Heart left ventricle (tissue), 13 donors: ENCODE measurements around the gene DRC1.

Experiments
- POLR2A ChIP-seq, 2 donors: fragments of 450-650 bp; IDR thresholded peaks; one replicate each; pipeline ENCODE4 v1.6.1; 2017; ENCODE audit warnings: antibody characterized with exemption in 2 of 2, mild to moderate bottlenecking in 2 of 2, moderate library complexity in 2 of 2
- TF ChIP-seq, protein P1 (sequence below), 12 donors: fragments of 200-600 bp; sonication (generic) in 4 of 12; IDR thresholded peaks; one replicate each; pipeline versions ENCODE4 v1.5.0 to v1.8.0; 2018 to 2022; ENCODE audit warnings: antibody characterized with exemption in 12 of 12, mild to moderate bottlenecking in 5 of 12
- donor health status: ischemic (EF 13 %, LVEDD 7.1; RV severe dilation, severe dysfunction).
- donor health status: DM: no; HTN: yes; CAD: no.
- donor health status: DM: no; HTN: no; CAD: no.
- donor health status: ischemic (EF 25% LVEDD 6.9; RV normal size, moderate dysfunction).
- donor health status: ischemic (EF 25% LVEDD 5.7; RV mildly dilated, moderate dysfunction).
- donor health status: ischemic (EF 35%, LVEDD 5.7; RV mildly dilated, moderate dysfunction).
- donor health status: nonischemic (EF 11% LVEDD 7.7; RV severe dilation, severe dysfunction).
- donor health status: DM: yes; HTN: yes; CAD: no.
- donor health status: PGD.
- donor health status: ischemic (EF 29% LVEDD 5.4; RV normal size, mild dysfunction).
- donor health status: nonischemic (EF 23%, LVEDD 6.1; RV moderate dilation, normal function).

- TF ChIP-seq POLR2A (IDR thresholded peaks at IDR 0.05), result no peak
- TF ChIP-seq, protein P1, sequence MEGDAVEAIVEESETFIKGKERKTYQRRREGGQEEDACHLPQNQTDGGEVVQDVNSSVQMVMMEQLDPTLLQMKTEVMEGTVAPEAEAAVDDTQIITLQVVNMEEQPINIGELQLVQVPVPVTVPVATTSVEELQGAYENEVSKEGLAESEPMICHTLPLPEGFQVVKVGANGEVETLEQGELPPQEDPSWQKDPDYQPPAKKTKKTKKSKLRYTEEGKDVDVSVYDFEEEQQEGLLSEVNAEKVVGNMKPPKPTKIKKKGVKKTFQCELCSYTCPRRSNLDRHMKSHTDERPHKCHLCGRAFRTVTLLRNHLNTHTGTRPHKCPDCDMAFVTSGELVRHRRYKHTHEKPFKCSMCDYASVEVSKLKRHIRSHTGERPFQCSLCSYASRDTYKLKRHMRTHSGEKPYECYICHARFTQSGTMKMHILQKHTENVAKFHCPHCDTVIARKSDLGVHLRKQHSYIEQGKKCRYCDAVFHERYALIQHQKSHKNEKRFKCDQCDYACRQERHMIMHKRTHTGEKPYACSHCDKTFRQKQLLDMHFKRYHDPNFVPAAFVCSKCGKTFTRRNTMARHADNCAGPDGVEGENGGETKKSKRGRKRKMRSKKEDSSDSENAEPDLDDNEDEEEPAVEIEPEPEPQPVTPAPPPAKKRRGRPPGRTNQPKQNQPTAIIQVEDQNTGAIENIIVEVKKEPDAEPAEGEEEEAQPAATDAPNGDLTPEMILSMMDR (IDR thresholded peaks at IDR 0.05), result no peak
Observed at GRCh38 chr2:26472821-26473655, 71.3 kb downstream of the DRC1 start.
